Gastrocnemius medialis (tissue), 4 donors: ENCODE results near the gene TRABD2A.

Source experiments
- CTCF ChIP-seq, 5 experiments: fragments of 450-650 bp in 3 of 5; fragments of 200-600 bp in 2 of 5; sonication (generic) in 2 of 5; IDR thresholded peaks in 4 of 5; conservative IDR thresholded peaks in 1 of 5; 1 replicate in 4 of 5; 2 replicates in 1 of 5; pipeline ENCODE4 v1.5.1; 2016 to 2019; ENCODE audit warnings: antibody characterized with exemption in 5 of 5, mild to moderate bottlenecking in 3 of 5, moderate library complexity in 3 of 5
- POLR2A ChIP-seq, 2 donors: fragments of 450-650 bp; IDR thresholded peaks; one replicate each; pipeline ENCODE4 v1.6.1; 2017; ENCODE audit warnings: antibody characterized with exemption in 2 of 2, mild to moderate bottlenecking in 2 of 2, moderate library complexity in 2 of 2

- TF ChIP-seq CTCF (IDR thresholded peaks at IDR 0.05 in 4 of 5, conservative IDR thresholded peaks at IDR 0.05 in 1 of 5) (no peak), POLR2A (IDR thresholded peaks at IDR 0.05) (no peak)
Observed at GRCh38 chr2:84805250-84805958, 75.5 kb downstream of the TRABD2A start.
